KG1 (cell line): ENCODE measurements around the gene NIPBL.
"Not testable (repeated sequence)": the region's sequence is repeated elsewhere in the genome, so short reads cannot be mapped to it uniquely, and the experiment has no call there.

ENCODE experiments used
- DNase-seq: peaks from one replicate; lab custom pipeline; 2025; lab: John Stamatoyannopoulos, UW

The NIPBL gene

GRCh38 chr5:36904677-36905076 is 28.1 kb downstream of the NIPBL start:
- DNase-seq, result no peak

- DNase-seq, result no peak
Observed at GRCh38 chr5:36908544-36909260, 32.1 kb downstream of the NIPBL start.

GRCh38 chr5:36915653-36916052 is 39.1 kb downstream of the NIPBL start:
- DNase-seq, result no peak

GRCh38 chr5:36916614-36917013 is 40.0 kb downstream of the NIPBL start:
- not testable (repeated sequence) for DNase-seq

- not testable (repeated sequence) for DNase-seq
Observed at GRCh38 chr5:36917358-36917757, 40.8 kb downstream of the NIPBL start.

- no peak for DNase-seq
Observed at GRCh38 chr5:36919238-36919637, 42.7 kb downstream of the NIPBL start.

GRCh38 chr5:36919650-36920049 is 43.1 kb downstream of the NIPBL start:
- DNase-seq, result no peak

- DNase-seq, result no peak
Observed at GRCh38 chr5:36928947-36929346, 52.4 kb downstream of the NIPBL start.

- no peak for DNase-seq
Observed at GRCh38 chr5:36929438-36929837, 52.9 kb downstream of the NIPBL start.

- DNase-seq, result no peak
Observed at GRCh38 chr5:36932056-36932455, 55.5 kb downstream of the NIPBL start.

GRCh38 chr5:36932699-36933098 is 56.1 kb downstream of the NIPBL start:
- no peak for DNase-seq

- DNase-seq, result no peak
Observed at GRCh38 chr5:36934740-36935356, 58.3 kb downstream of the NIPBL start.

GRCh38 chr5:36935805-36936204 is 59.2 kb downstream of the NIPBL start:
- no peak for DNase-seq

GRCh38 chr5:36936309-36936708 is 59.7 kb downstream of the NIPBL start:
- no peak for DNase-seq

GRCh38 chr5:36938129-36938528 is 61.6 kb downstream of the NIPBL start:
- DNase-seq, result no peak

- no peak for DNase-seq
Observed at GRCh38 chr5:36939969-36940858, 63.6 kb downstream of the NIPBL start.

- no peak for DNase-seq
Observed at GRCh38 chr5:36943584-36943983, 67.0 kb downstream of the NIPBL start.

GRCh38 chr5:36944024-36944423 is 67.5 kb downstream of the NIPBL start:
- no peak for DNase-seq

GRCh38 chr5:36944607-36945225 is 68.1 kb downstream of the NIPBL start:
- DNase-seq, result peak; percentile 48

- no peak for DNase-seq
Observed at GRCh38 chr5:36945687-36946086, 69.1 kb downstream of the NIPBL start.

GRCh38 chr5:36946101-36946500 is 69.5 kb downstream of the NIPBL start:
- no peak for DNase-seq

- DNase-seq, result no peak
Observed at GRCh38 chr5:36948041-36948440, 71.5 kb downstream of the NIPBL start.
